Naive B cell (primary cell): ENCODE results near the gene UNC13B. TPM values are rescaled to one million over a fixed set of nuclear protein-coding genes. Genes with fewer than 3 reads are reported as not detected.
"Not testable (repeated sequence)": the region's sequence is repeated elsewhere in the genome, so short reads cannot be mapped to it uniquely, and the experiment has no call there.

ENCODE experiments used
- ATAC-seq, 2 donors: fragments of 150-1000 bp; cut with Tn5 transposase; 2 replicates each; pipeline ENCODE4 v1.10.0; 2021; ENCODE audit warnings: low read depth in 2 of 2, mild to moderate bottlenecking in 2 of 2, moderate library complexity in 2 of 2
- DNase-seq: peaks from one replicate; pipeline ENCODE4 v3.0.0; 2022
- H3K27ac Mint-ChIP-seq, 6 donors: one replicate each; pipeline ENCODE4 v1.8.0; 2020 to 2022; ENCODE audit warnings: mild to moderate bottlenecking in 6 of 6, mixed read lengths in 6 of 6, moderate library complexity in 5 of 6, inconsistent platforms in 2 of 6
- H3K27me3 Mint-ChIP-seq, 3 donors: one replicate each; pipeline ENCODE4 v1.8.0; 2021 to 2022; ENCODE audit warnings: mixed read lengths in 3 of 3, mild to moderate bottlenecking in 1 of 3
- H3K36me3 Mint-ChIP-seq, 2 donors: one replicate each; pipeline ENCODE4 v1.8.0; 2020 to 2022; ENCODE audit warnings: mixed read lengths in 2 of 2, inconsistent platforms in 1 of 2, mild to moderate bottlenecking in 1 of 2
- H3K4me1 Mint-ChIP-seq, 3 donors: one replicate each; pipeline ENCODE4 v1.8.0; 2020 to 2022; ENCODE audit warnings: mixed read lengths in 3 of 3, inconsistent platforms in 1 of 3, mild to moderate bottlenecking in 1 of 3, moderate library complexity in 1 of 3
- H3K4me3 Mint-ChIP-seq, 8 donors: one replicate each; pipeline ENCODE4 v1.8.0; 2020 to 2022; ENCODE audit warnings: mild to moderate bottlenecking in 8 of 8, mixed read lengths in 8 of 8, moderate library complexity in 8 of 8, inconsistent platforms in 2 of 8
- H3K9me3 Mint-ChIP-seq, 7 donors: one replicate each; pipeline ENCODE4 v1.8.0; 2020 to 2022; ENCODE audit warnings: mixed read lengths in 7 of 7, mild to moderate bottlenecking in 5 of 7, inconsistent platforms in 2 of 7, moderate library complexity in 1 of 7
- polyA plus RNA-seq, 6 donors: library from polyadenylated mRNA; unstranded; fragments of 300-500 nt; fragmentation: Illumina TruSeq; gene quantifications; one replicate each; pipeline ENCODE4 v1.2.3, GENCODE V29; 2021; ENCODE audit warnings: low read depth in 6 of 6

Gene UNC13B
- polyA plus RNA-seq, 6 donors from 2014 or later, result 0.12 TPM; not detected in 5

GRCh38 chr9:35211854-35212253, 50.0 kb downstream of the UNC13B start:
- ATAC-seq (no peak), DNase-seq (no peak)
- no peaks in the 10 kb centered on the region for H3K4me1 Mint-ChIP-seq
- H3K27me3 Mint-ChIP-seq, result peaks cover 0 to 11% (median 0%) of the 10 kb centered on the region in 3 donors
- H3K27ac Mint-ChIP-seq, result no peak overlapping the region
- H3K4me3 Mint-ChIP-seq, result no peak overlapping the region
- no peaks in the 10 kb centered on the region for H3K36me3 Mint-ChIP-seq
- peaks cover 0 to 21% (median 2%) of the 10 kb centered on the region in 7 donors for H3K9me3 Mint-ChIP-seq

- ATAC-seq, result no peak
- H3K4me3 Mint-ChIP-seq, result no peak overlapping the region
Measured at GRCh38 chr9:35220659-35221338, 59.0 kb downstream of the UNC13B start.

GRCh38 chr9:35225677-35226076, 63.9 kb downstream of the UNC13B start:
- no peak overlapping the region for H3K27ac Mint-ChIP-seq
- peaks cover 12 to 25% (median 16%) of the 10 kb centered on the region in 3 donors for H3K27me3 Mint-ChIP-seq
- H3K9me3 Mint-ChIP-seq, result peaks cover 0 to 19% (median 8%) of the 10 kb centered on the region in 7 donors
- ATAC-seq (no peak), DNase-seq (no peak)
- no peaks in the 10 kb centered on the region for H3K36me3 Mint-ChIP-seq
- H3K4me1 Mint-ChIP-seq, result no peaks in the 10 kb centered on the region
- no peak overlapping the region for H3K4me3 Mint-ChIP-seq

More at GRCh38 chr9:35220659-35221338, 59.0 kb downstream of the UNC13B start:
- DNase-seq, result no peak
- Mint-ChIP-seq H3K27me3 (peaks cover 7 to 20% (median 8%) of the 10 kb centered on the region in 3 donors), H3K9me3 (peaks cover 0 to 19% (median 12%) of the 10 kb centered on the region in 7 donors), H3K36me3 (no peaks in the 10 kb centered on the region), H3K4me1 (no peaks in the 10 kb centered on the region), H3K27ac (no peak overlapping the region)

- DNase-seq (no peak), ATAC-seq (no peak)
- Mint-ChIP-seq H3K4me3 (no peak overlapping the region), H3K27ac (no peak overlapping the region), H3K4me1 (no peaks in the 10 kb centered on the region), H3K9me3 (peaks cover 0 to 18% (median 8%) of the 10 kb centered on the region in 7 donors), H3K36me3 (no peaks in the 10 kb centered on the region), H3K27me3 (peaks cover 12 to 19% (median 16%) of the 10 kb centered on the region in 3 donors)
Measured at GRCh38 chr9:35226651-35227050, 64.8 kb downstream of the UNC13B start.

GRCh38 chr9:35227284-35227683, 65.5 kb downstream of the UNC13B start:
- no peak overlapping the region for H3K27ac Mint-ChIP-seq
- H3K36me3 Mint-ChIP-seq, result no peaks in the 10 kb centered on the region
- no peak overlapping the region for H3K4me3 Mint-ChIP-seq
- no peaks in the 10 kb centered on the region for H3K4me1 Mint-ChIP-seq
- peaks cover 12 to 19% (median 16%) of the 10 kb centered on the region in 3 donors for H3K27me3 Mint-ChIP-seq
- no peak for ATAC-seq
- DNase-seq, result no peak
- peaks cover 0 to 18% (median 8%) of the 10 kb centered on the region in 7 donors for H3K9me3 Mint-ChIP-seq

GRCh38 chr9:35229066-35229778, 67.4 kb downstream of the UNC13B start:
- Mint-ChIP-seq H3K27me3 (peaks cover 9 to 27% (median 12%) of the 10 kb centered on the region in 3 donors), H3K4me3 (no peak overlapping the region), H3K4me1 (no peaks in the 10 kb centered on the region), H3K36me3 (no peaks in the 10 kb centered on the region), H3K9me3 (peaks cover 0 to 2% (median 0%) of the 10 kb centered on the region in 7 donors), H3K27ac (no peak overlapping the region)
- DNase-seq (no peak), ATAC-seq (no peak)

- no peaks in the 10 kb centered on the region for H3K4me1 Mint-ChIP-seq
- no peak for ATAC-seq
Measured at GRCh38 chr9:35229779-35230143, 68.0 kb downstream of the UNC13B start.

GRCh38 chr9:35232867-35233544, 71.2 kb downstream of the UNC13B start:
- H3K4me3 Mint-ChIP-seq, result no peak overlapping the region
- H3K27me3 Mint-ChIP-seq, result peaks cover 4 to 11% (median 9%) of the 10 kb centered on the region in 3 donors
- ATAC-seq, result no peak

More at GRCh38 chr9:35229779-35230143, 68.0 kb downstream of the UNC13B start:
- DNase-seq, result no peak
- Mint-ChIP-seq H3K9me3 (no peaks in the 10 kb centered on the region), H3K27me3 (peaks cover 9 to 27% (median 12%) of the 10 kb centered on the region in 3 donors), H3K4me3 (no peak overlapping the region), H3K36me3 (no peaks in the 10 kb centered on the region), H3K27ac (no peak overlapping the region)

GRCh38 chr9:35236692-35237091, 74.9 kb downstream of the UNC13B start:
- H3K27me3 Mint-ChIP-seq, result peaks cover 4 to 14% (median 11%) of the 10 kb centered on the region in 3 donors

More at GRCh38 chr9:35232867-35233544, 71.2 kb downstream of the UNC13B start:
- Mint-ChIP-seq H3K36me3 (no peaks in the 10 kb centered on the region), H3K4me1 (no peaks in the 10 kb centered on the region), H3K9me3 (no peaks in the 10 kb centered on the region), H3K27ac (no peak overlapping the region)
- DNase-seq, result no peak

GRCh38 chr9:35237311-35237710, 75.5 kb downstream of the UNC13B start:
- DNase-seq (no peak), ATAC-seq (no peak)
- no peaks in the 10 kb centered on the region for H3K4me1 Mint-ChIP-seq
- peaks cover 0 to 17% (median 8%) of the 10 kb centered on the region in 7 donors for H3K9me3 Mint-ChIP-seq
- peaks cover 4 to 14% (median 11%) of the 10 kb centered on the region in 3 donors for H3K27me3 Mint-ChIP-seq
- H3K4me3 Mint-ChIP-seq, result no peak overlapping the region
- H3K36me3 Mint-ChIP-seq, result no peaks in the 10 kb centered on the region
- no peak overlapping the region for H3K27ac Mint-ChIP-seq

More at GRCh38 chr9:35236692-35237091, 74.9 kb downstream of the UNC13B start:
- DNase-seq (no peak), ATAC-seq (no peak)
- Mint-ChIP-seq H3K36me3 (no peaks in the 10 kb centered on the region), H3K9me3 (peaks cover 0 to 17% (median 8%) of the 10 kb centered on the region in 7 donors), H3K27ac (no peak overlapping the region), H3K4me3 (no peak overlapping the region), H3K4me1 (no peaks in the 10 kb centered on the region)

- DNase-seq, ATAC-seq, H3K4me1 Mint-ChIP-seq, H3K27ac Mint-ChIP-seq, H3K4me3 Mint-ChIP-seq, H3K36me3 Mint-ChIP-seq: not testable (repeated sequence)
- H3K27me3 Mint-ChIP-seq, result peaks cover 16 to 27% (median 24%) of the 10 kb centered on the region in 3 donors
- peaks cover 0 to 10% (median 4%) of the 10 kb centered on the region in 7 donors for H3K9me3 Mint-ChIP-seq
Measured at GRCh38 chr9:35245945-35246344, 84.1 kb downstream of the UNC13B start.

GRCh38 chr9:35253075-35253474, 91.3 kb downstream of the UNC13B start:
- no peaks in the 10 kb centered on the region for H3K4me1 Mint-ChIP-seq
- ATAC-seq, result no peak
- no peak for DNase-seq
- no peak overlapping the region for H3K27ac Mint-ChIP-seq
- peaks cover 0 to 3% (median 0%) of the 10 kb centered on the region in 7 donors for H3K9me3 Mint-ChIP-seq
- H3K4me3 Mint-ChIP-seq, result no peak overlapping the region
- H3K36me3 Mint-ChIP-seq, result no peaks in the 10 kb centered on the region
- H3K27me3 Mint-ChIP-seq, result peaks cover 15 to 22% (median 16%) of the 10 kb centered on the region in 3 donors

GRCh38 chr9:35254237-35254636, 92.4 kb downstream of the UNC13B start:
- H3K27me3 Mint-ChIP-seq, result peaks cover 6 to 13% (median 8%) of the 10 kb centered on the region in 3 donors
- no peaks in the 10 kb centered on the region for H3K36me3 Mint-ChIP-seq
- H3K4me3 Mint-ChIP-seq, result no peak overlapping the region
- no peaks in the 10 kb centered on the region for H3K4me1 Mint-ChIP-seq
- ATAC-seq, result no peak
- DNase-seq, result no peak
- no peak overlapping the region for H3K27ac Mint-ChIP-seq
- peaks cover 0 to 2% (median 0%) of the 10 kb centered on the region in 7 donors for H3K9me3 Mint-ChIP-seq
